Mucosa of descending colon (tissue), 3 donors: Measurements from ENCODE around the gene TMEM120B. TPM values are rescaled to one million over a fixed set of nuclear protein-coding genes. Genes with fewer than 3 reads are reported as not detected.

Experiments used
- ATAC-seq: fragments of 200-7000 bp; cut with Tn5 transposase; one replicate; pipeline ENCODE4 v1.9.1; 2020; ENCODE audit warnings: mild to moderate bottlenecking, moderate library complexity
- DNase-seq, 3 donors: peaks; one replicate each; pipeline ENCODE4 v3.0.0-alpha.2; 2020
- H3K36me3 ChIP-seq: fragments of 200-600 bp; one replicate; pipeline ENCODE4 v1.8.0; 2021; ENCODE audit warnings: low read depth, mild to moderate bottlenecking
- H3K4me1 ChIP-seq: fragments of 200-600 bp; one replicate; pipeline ENCODE4 v1.8.0; 2021; ENCODE audit warnings: low read depth, mild to moderate bottlenecking
- H3K4me3 ChIP-seq: fragments of 200-600 bp; one replicate; pipeline ENCODE4 v1.8.0; 2021; ENCODE audit warnings: mild to moderate bottlenecking
- H3K9me3 ChIP-seq: fragments of 200-600 bp; one replicate; pipeline ENCODE4 v1.8.0; 2021; ENCODE audit warnings: mild to moderate bottlenecking
- CTCF ChIP-seq: fragments of 200-600 bp; IDR thresholded peaks from one replicate; pipeline ENCODE4 v1.8.0; 2022; ENCODE audit warnings: antibody characterized with exemption, mild to moderate bottlenecking
- intact Hi-C, 2 donors: fragments of 100-400 bp; cut with DNase I in 1 of 2; cut with micrococcal nuclease in 1 of 2; formaldehyde crosslinking; loops; one replicate each; pipeline versions ENCODE4 v1.11.0 to v1.11.1; 2022; cut with DNase I, micrococcal nuclease
- total RNA-seq, 3 donors: library from RNA; stranded (reverse); fragmentation: NEBNext Ultra II Directional in 2 of 3; extraction: Animal tissue kit (Norgen Biotek cat#: 25700) in 2 of 3; gene quantifications; one replicate each; pipeline versions ENCODE4 v1.2.1 to v1.2.4, GENCODE V29; 2021 to 2023
- donor health status: DM: no; HTN: no; CAD: no; lungs with moderate emphysema.
- donor health status: DM: no; HTN: no; CAD: no.
- donor health status: DM: no; HTN: yes; CAD: no.

Gene TMEM120B
- total RNA-seq, 3 donors from 2014 or later: 6.0 to 10.3 (median 6.4) TPM

GRCh38 chr12:121725423-121725822, 12.9 kb downstream of the TMEM120B start:
- Histone ChIP-seq H3K4me1 (no peaks in the 10 kb centered on the region), H3K4me3 (no peak overlapping the region), H3K9me3 (no peaks in the 10 kb centered on the region), H3K36me3 (no peaks in the 10 kb centered on the region)
- no peak for DNase-seq
- ATAC-seq: no peak
- intact Hi-C loops: no loop called here
- TF ChIP-seq CTCF: no peak

- Histone ChIP-seq H3K36me3 (no peaks in the 10 kb centered on the region), H3K4me1 (no peaks in the 10 kb centered on the region), H3K4me3 (no peak overlapping the region), H3K9me3 (no peaks in the 10 kb centered on the region)
- DNase-seq: no peak
- ATAC-seq: no peak
- TF ChIP-seq CTCF: no peak
- intact Hi-C loops: no loop called here
These were observed 16.5 kb downstream of the TMEM120B start for GRCh38 chr12:121729021-121729420.

GRCh38 chr12:121731473-121731872, 18.9 kb downstream of the TMEM120B start:
- no peak for ATAC-seq

GRCh38 chr12:121733849-121734248, 21.3 kb downstream of the TMEM120B start:
- ATAC-seq (no peak), DNase-seq (no peak)
- no peak overlapping the region for H3K4me3 ChIP-seq
- H3K4me1 ChIP-seq: no peaks in the 10 kb centered on the region
- no peak for TF ChIP-seq CTCF
- intact Hi-C loops: no loop called here
- no peaks in the 10 kb centered on the region for H3K36me3 ChIP-seq
- H3K9me3 ChIP-seq: no peaks in the 10 kb centered on the region

More at GRCh38 chr12:121731473-121731872, 18.9 kb downstream of the TMEM120B start:
- no peak for DNase-seq
- TF ChIP-seq CTCF: no peak
- Histone ChIP-seq H3K9me3 (no peaks in the 10 kb centered on the region), H3K4me1 (no peaks in the 10 kb centered on the region), H3K36me3 (no peaks in the 10 kb centered on the region), H3K4me3 (no peak overlapping the region)
- intact Hi-C loops: no loop called here

GRCh38 chr12:121738340-121738858, 25.8 kb downstream of the TMEM120B start:
- no peak overlapping the region for H3K4me3 ChIP-seq
- DNase-seq: no peak
- intact Hi-C loops: no loop called here
- H3K36me3 ChIP-seq: no peaks in the 10 kb centered on the region
- H3K9me3 ChIP-seq: no peaks in the 10 kb centered on the region
- no peak for ATAC-seq
- no peaks in the 10 kb centered on the region for H3K4me1 ChIP-seq
- no peak for TF ChIP-seq CTCF

- intact Hi-C loops: no loop called here
- no peaks in the 10 kb centered on the region for H3K9me3 ChIP-seq
- H3K36me3 ChIP-seq: no peaks in the 10 kb centered on the region
- ATAC-seq: no peak
- no peak for DNase-seq
- no peaks in the 10 kb centered on the region for H3K4me1 ChIP-seq
- no peak overlapping the region for H3K4me3 ChIP-seq
- no peak for TF ChIP-seq CTCF
These were observed 28.3 kb downstream of the TMEM120B start for GRCh38 chr12:121740847-121741246.
